MM.1S (cell line): Measurements from ENCODE around the gene FGF11.

ENCODE experiments used
- CTCF ChIP-seq: fragments of 300-600 bp; sonication (generic); IDR thresholded peaks from 2 replicates; pipeline ENCODE4 v1.5.1; 2016; ENCODE audit warnings: antibody characterized with exemption, low read length, mixed read lengths
- EZH2 ChIP-seq: fragments of 300-600 bp; sonication (generic); optimal IDR thresholded peaks from 2 replicates; pipeline ENCODE3; 2017; ENCODE audit warnings: low read depth, mild to moderate bottlenecking, antibody characterized with exemption, low read length, mixed read lengths

DNA sequence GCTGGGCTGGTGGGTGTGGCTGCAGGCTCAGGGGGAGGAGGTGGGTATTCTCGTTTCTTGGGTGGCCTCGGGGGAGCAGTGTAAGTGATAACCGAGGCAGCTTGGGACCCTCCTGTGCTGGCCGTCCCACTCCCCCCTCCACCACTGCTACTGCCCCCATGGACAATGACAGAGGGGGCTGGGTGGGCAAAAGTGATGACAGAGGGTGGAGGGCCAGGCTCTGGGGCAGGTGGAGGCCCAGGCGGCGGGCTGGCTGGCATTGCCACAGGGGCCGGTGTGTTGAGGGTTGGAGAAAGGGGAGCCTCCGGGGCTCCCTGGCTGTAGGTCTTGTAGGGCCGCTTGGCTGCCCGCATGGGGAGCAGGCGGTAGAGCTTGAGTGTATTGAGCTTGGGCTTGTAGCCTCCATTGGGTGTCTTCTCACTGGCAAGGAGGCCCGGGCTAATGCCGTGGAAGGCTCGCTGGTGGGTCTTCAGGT is 24.1 kb downstream of the FGF11 start:
- TF ChIP-seq CTCF (no peak), EZH2 (no peak)
